ENCODE measurements around the gene MTRF1. TPM values are rescaled to one million over a fixed set of nuclear protein-coding genes. Genes with fewer than 3 reads are reported as not detected.
A peak's percentile ranks its signal among the peaks of the same experiment; 100 is the strongest.

The MTRF1 gene
- total RNA-seq, 4 donors from 2014 or later: 8.2 to 16.7 (median 13.3) TPM

DNA sequence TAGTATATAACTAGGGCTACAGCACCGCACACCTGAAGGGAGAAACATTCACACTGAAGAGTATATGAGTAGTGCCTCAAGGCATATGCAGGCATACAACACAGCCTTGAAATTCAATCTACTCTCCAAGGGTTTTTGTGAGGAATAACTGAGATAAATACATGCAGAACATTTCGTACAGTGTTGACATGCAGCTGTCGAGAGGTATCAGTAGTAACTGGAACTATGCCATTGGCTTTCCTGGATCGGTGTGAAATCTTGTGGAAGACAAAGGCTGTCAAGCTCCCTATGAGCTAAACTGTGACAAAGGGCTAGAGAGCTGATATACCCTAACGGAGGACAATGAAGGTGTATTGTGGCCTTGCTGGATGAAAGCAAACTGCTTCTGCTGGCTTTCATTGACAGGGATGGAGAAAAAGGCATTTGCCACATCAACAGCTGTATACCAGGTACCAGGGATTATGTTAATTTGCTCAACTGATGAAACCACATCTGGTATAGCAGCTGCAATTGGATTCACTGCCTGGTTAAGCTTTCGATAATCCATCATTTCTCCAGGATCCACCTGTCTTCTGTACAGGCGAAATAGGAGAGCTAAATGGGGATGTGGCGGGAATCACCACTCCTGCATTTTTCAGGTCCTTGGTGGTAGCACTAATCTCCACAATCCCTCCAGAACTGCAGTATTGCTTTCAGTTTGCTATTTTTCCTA, 16.3 kb downstream of the MTRF1 start:
- H3K4me1 ChIP-seq: peaks cover 44 to 54% of the 10 kb centered on the region in 2 donors
- TF ChIP-seq CTCF (IDR thresholded peaks at IDR 0.05 in 4 of 5, conservative IDR thresholded peaks at IDR 0.05 in 1 of 5): no peak
- peak in 1 of 2 donors; percentile 26 for TF ChIP-seq POLR2A (IDR thresholded peaks at IDR 0.05)
- intact Hi-C loops (cut with DNase I; ENCODE audit: low total_unique reads) (loop anchor here (2.0 to 10.0 kb wide), 3 partner anchors 64 to 905 kb away; partner anchors contain the start of genes NAA16 and WBP4), in situ Hi-C loops (cut with MboI; ENCODE audit: low sequenced_read_pairs in 4 of 4) (no loop called here)
- peaks cover 0 to 14% of the 10 kb centered on the region in 2 donors for H3K36me3 ChIP-seq
- peak; percentile 53 to 81 for ATAC-seq
- H3K9me3 ChIP-seq: no peaks in the 10 kb centered on the region
- DNase-seq: peak; percentile 42 to 48
- H3K27me3 ChIP-seq: no peaks in the 10 kb centered on the region
- peak overlapping the region in 1 of 4 donors; percentile 14 for H3K4me3 ChIP-seq
- H3K27ac ChIP-seq: peak overlapping the region; percentile 77 to 82 (median 79)

DNA sequence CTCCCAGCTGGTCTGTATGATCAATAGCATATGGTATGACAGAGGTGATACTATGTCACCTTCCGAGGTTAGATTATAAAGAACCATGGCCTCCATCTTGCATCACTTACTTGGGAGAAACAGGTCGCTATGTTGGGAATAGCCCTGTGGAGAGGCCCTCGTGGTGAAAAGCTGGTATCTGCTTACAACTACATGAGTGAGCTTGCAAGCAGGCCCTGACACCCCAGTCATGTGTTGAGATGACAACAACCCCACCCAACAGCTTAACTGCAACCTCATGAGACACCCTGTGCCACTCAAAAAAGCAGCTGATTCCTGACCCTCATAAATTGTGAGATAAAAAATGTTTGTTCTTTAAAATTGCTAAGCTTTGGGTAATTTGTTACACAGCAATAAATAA, 18.8 kb downstream of the MTRF1 start:
- in situ Hi-C loops (cut with MboI; ENCODE audit: low sequenced_read_pairs in 4 of 4): no loop called here
- peaks cover 44 to 58% of the 10 kb centered on the region in 2 donors for H3K4me1 ChIP-seq
- intact Hi-C loops (cut with DNase I; ENCODE audit: low total_unique reads): loop anchor here (10.0 kb wide), 1 partner anchor 180 kb away; the partner anchor contains the start of gene WBP4
- no peak overlapping the region for H3K4me3 ChIP-seq
- H3K36me3 ChIP-seq: peaks cover 0 to 8% of the 10 kb centered on the region in 2 donors
- peak overlapping the region; percentile 77 to 82 (median 79) for H3K27ac ChIP-seq
- ATAC-seq: peak; percentile 81 to 89
- H3K27me3 ChIP-seq: no peaks in the 10 kb centered on the region
- H3K9me3 ChIP-seq: no peaks in the 10 kb centered on the region
- no peak for TF ChIP-seq POLR2A (IDR thresholded peaks at IDR 0.05)
- no peak for TF ChIP-seq CTCF (IDR thresholded peaks at IDR 0.05 in 4 of 5, conservative IDR thresholded peaks at IDR 0.05 in 1 of 5)
- peak; percentile 79 to 91 for DNase-seq

- H3K36me3 ChIP-seq: peaks cover 0 to 14% of the 10 kb centered on the region in 2 donors
- peak overlapping the region; percentile 7 to 21 (median 16) for H3K27ac ChIP-seq
- H3K9me3 ChIP-seq: no peaks in the 10 kb centered on the region
- peaks cover 24 to 37% of the 10 kb centered on the region in 2 donors for H3K4me1 ChIP-seq
- DNase-seq (peak in 1 of 2 donors; percentile 41), ATAC-seq (peak; percentile 12 to 38)
- H3K27me3 ChIP-seq: no peaks in the 10 kb centered on the region
- no peak for TF ChIP-seq CTCF (IDR thresholded peaks at IDR 0.05 in 4 of 5, conservative IDR thresholded peaks at IDR 0.05 in 1 of 5)
- in situ Hi-C loops (cut with MboI; ENCODE audit: low sequenced_read_pairs in 4 of 4) (no loop called here), intact Hi-C loops (cut with DNase I; ENCODE audit: low total_unique reads) (loop anchor here (10.0 kb wide), 1 partner anchor 177 kb away; the partner anchor contains the start of gene WBP4)
- H3K4me3 ChIP-seq: no peak overlapping the region
Measured at GRCh38 chr13:41241626-41242025, 21.8 kb downstream of the MTRF1 start.

DNA sequence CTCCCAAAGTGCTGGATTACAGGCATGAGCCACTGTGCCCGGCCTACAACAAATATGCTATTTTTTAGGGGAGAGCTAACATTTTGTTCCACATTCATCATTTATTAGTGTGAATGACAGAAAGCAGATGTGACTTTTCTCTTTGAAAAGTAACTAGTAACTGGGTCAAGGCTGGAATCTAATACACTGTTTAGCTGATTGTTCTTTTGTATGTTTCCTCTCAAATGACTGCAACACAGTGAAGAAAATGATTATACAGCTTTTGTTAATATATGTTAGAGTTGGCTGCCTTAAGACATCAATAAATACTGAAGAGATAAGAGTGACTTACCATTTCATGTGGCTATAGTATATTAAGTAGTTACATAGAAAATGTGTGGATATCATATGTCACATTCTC, 27.0 kb downstream of the MTRF1 start:
- intact Hi-C loops (cut with DNase I; ENCODE audit: low total_unique reads) (no loop called here), in situ Hi-C loops (cut with MboI; ENCODE audit: low sequenced_read_pairs in 4 of 4) (no loop called here)
- no peaks in the 10 kb centered on the region for H3K9me3 ChIP-seq
- H3K27me3 ChIP-seq: no peaks in the 10 kb centered on the region
- DNase-seq: no peak
- no peak for ATAC-seq
- TF ChIP-seq CTCF (IDR thresholded peaks at IDR 0.05 in 4 of 5, conservative IDR thresholded peaks at IDR 0.05 in 1 of 5) (no peak), POLR2A (IDR thresholded peaks at IDR 0.05) (no peak)
- no peak overlapping the region for H3K27ac ChIP-seq
- peaks cover 0 to 2% of the 10 kb centered on the region in 2 donors for H3K4me1 ChIP-seq
- H3K4me3 ChIP-seq: no peak overlapping the region
- peaks cover 0 to 26% of the 10 kb centered on the region in 2 donors for H3K36me3 ChIP-seq
